ENCODE measurements around the gene RGS6. TPM values are rescaled to one million over a fixed set of nuclear protein-coding genes. Genes with fewer than 3 reads are reported as not detected.

The RGS6 gene
- total RNA-seq, 1 experiment from 2014 or later = not detected

GRCh38 chr14:72243309-72244293, 311.4 kb downstream of the RGS6 start:
- no peak for DNase-seq (ENCODE audit: low read depth)

- no peak for DNase-seq (ENCODE audit: low read depth)
Observed at GRCh38 chr14:72247896-72248465, 315.8 kb downstream of the RGS6 start.

DNA sequence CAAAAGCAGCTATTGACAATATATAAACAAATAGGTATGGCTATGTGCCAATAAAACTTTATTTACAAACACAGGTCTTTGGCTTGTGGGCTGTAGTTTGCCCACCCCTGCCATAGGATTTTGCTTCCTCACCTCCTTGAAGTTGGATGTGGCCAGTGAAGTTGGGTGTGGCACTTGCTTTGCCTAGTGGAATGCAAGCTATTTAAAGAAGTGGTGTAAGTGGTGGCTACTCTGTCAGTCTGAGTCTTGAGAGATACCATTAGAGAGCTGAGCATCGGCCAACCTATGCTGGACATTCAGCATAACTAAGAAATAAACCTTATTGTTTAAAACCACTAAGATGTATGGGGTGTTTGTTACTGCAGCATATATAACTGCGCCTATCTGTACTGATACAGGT, 321.3 kb downstream of the RGS6 start:
- DNase-seq (ENCODE audit: low read depth) = no peak

- no peak for DNase-seq (ENCODE audit: low read depth)
Observed at GRCh38 chr14:72254202-72254936, 322.1 kb downstream of the RGS6 start.

DNA sequence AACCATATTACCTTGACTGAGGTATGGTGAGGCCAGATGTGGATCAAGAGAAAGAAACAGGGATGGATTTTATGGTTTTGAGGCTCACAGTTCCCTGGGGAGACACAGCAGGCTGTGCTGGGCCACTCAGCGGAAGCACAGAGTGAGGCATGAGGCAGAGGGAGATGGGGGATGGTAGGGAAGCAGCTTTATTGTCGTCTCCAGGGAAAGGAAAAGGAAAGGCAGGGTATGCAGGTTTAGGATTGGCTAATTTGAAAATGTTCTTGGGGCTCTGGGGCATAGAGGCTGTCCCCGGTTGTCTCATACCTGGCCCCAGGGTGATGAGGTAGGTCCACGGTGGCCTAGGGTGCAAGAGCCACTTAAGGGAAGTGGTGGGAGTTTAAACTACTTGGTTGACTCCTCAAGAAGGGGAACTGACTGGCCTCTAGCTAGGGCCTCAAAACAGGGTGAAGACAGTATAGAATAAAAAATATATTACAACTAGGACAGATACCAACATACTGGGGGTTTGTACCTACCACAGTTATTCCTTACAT, 322.8 kb downstream of the RGS6 start:
- DNase-seq (ENCODE audit: low read depth) = no peak

DNA sequence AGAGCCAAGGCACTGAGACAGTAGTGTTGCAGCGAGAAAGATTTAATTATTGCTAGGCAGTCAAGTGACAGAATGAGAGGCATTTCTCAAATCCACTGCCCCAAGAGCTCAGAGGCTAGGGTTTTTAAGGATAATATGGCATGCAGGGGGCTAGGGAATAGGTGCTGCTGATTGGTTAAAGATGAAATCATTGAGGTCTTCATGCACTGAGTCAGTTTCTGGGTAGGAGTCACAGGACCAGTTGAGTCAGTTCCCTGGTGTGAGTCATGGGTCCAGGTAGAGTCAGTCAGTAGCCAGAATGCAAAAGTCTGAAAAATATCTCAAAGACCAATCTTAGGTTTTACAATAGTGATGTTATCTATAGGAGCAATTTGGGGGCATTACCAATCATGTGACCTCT, 323.8 kb downstream of the RGS6 start:
- DNase-seq (ENCODE audit: low read depth) = peak; percentile 67

DNA sequence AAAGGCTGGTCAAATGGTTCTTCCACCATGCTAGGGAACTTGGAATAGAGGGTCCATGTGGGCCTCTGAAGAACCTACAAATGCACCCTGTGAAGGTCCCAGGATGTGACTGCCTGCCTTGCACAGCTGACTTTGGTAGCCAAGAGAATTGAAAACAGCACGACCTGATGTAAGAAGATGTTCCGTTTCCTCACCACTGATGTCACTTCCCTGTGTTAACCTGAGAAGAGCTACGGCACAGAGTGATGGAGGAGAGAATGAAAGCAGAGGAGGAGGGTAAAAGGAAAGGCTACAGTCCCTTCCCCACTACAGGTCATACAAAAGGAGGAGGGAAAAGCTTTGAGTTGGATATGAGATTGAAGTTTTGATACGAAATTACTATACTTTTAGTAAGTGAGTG, 328.8 kb downstream of the RGS6 start:
- DNase-seq (ENCODE audit: low read depth) = no peak

- no peak for DNase-seq (ENCODE audit: low read depth)
Observed at GRCh38 chr14:72262771-72263170, 330.5 kb downstream of the RGS6 start.

GRCh38 chr14:72264716-72265115, 332.5 kb downstream of the RGS6 start:
- DNase-seq (ENCODE audit: low read depth) = no peak

- no peak for DNase-seq (ENCODE audit: low read depth)
Observed at GRCh38 chr14:72270147-72270727, 338.0 kb downstream of the RGS6 start.

- no peak for DNase-seq (ENCODE audit: low read depth)
Observed at GRCh38 chr14:72270749-72271148, 338.5 kb downstream of the RGS6 start.

GRCh38 chr14:72275242-72275641, 343.0 kb downstream of the RGS6 start:
- no peak for DNase-seq (ENCODE audit: low read depth)

DNA sequence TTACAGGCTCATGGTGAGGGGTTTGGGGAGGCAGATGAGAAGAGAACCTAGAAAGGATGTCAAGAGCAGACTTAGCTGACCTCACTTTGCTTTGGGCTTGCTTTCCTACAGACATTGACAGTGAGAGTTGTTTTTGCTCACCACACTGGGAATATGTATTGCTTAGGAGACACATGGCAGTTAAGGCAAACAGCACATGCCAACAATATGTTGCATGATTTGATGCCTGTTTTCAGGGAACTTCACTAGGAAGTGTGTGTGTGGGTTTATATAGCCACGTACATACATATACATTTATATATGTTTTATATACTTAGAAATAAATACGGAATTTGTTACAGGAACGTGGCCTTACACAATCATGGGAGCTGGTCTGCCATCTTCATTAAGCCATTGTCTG, 346.1 kb downstream of the RGS6 start:
- no peak for DNase-seq (ENCODE audit: low read depth)

GRCh38 chr14:72284176-72284575, 351.9 kb downstream of the RGS6 start:
- DNase-seq (ENCODE audit: low read depth) = no peak

DNA sequence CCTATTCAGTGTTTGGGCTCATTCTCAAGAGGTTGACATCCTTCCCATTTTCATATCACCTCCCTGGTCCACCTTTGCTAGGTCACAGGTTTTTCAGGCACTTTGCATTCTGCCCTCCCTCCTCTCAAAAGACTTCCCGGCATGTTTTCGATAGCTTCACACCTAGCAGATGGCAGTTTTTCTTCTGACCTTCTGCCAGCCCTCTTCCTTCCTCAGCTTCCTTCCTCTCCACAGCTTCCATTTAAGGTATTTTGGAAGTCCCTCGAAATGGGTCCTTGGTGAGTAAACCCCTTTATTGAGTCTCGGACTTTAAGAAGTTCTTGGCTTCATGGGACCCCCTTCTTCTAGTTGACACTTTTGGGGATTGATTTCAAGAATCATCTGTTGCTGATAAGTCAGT, 358.0 kb downstream of the RGS6 start:
- DNase-seq (ENCODE audit: low read depth) = no peak

- peak; percentile 73 for DNase-seq (ENCODE audit: low read depth)
Observed at GRCh38 chr14:72291908-72292688, 359.9 kb downstream of the RGS6 start.

DNA sequence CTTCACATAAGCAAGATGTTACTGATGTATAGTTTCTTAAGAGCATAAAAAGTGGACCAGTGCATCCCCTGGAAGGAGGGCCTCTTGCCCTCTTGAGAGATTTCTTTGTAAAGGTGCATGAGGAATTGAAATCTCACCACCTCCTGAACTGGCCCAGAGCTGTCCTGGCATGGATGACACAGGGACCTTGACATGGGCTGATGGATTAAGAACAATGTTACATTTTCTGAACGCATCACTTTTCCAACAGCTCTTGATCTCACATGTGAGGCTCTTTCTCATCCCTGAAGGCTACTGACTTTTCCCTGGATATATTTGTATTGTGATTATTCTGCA, 360.4 kb downstream of the RGS6 start:
- no peak for DNase-seq (ENCODE audit: low read depth)

DNA sequence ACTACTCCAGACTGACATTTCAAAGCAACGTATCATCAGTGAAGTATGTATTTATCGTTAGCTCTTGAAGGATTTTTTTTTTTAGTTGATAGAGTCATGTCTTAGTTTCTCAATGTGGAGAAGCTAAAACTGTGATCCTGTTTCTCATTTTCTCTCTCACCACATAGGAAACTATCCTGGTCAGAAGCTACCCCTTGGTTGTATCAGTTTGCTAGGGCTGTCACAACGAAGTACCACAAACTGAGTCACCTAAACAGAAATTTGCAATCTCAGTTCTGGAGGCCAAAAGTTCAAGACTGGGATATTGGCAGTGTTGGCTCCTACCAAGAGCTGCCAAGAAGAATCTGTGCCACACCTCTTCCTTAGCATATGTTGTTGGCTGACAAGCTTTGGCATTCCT, 369.1 kb downstream of the RGS6 start:
- no peak for DNase-seq (ENCODE audit: low read depth)

- DNase-seq (ENCODE audit: low read depth) = peak; percentile 3
Observed at GRCh38 chr14:72303930-72304329, 371.7 kb downstream of the RGS6 start.

GRCh38 chr14:72305561-72305960, 373.3 kb downstream of the RGS6 start:
- no peak for DNase-seq (ENCODE audit: low read depth)

DNA sequence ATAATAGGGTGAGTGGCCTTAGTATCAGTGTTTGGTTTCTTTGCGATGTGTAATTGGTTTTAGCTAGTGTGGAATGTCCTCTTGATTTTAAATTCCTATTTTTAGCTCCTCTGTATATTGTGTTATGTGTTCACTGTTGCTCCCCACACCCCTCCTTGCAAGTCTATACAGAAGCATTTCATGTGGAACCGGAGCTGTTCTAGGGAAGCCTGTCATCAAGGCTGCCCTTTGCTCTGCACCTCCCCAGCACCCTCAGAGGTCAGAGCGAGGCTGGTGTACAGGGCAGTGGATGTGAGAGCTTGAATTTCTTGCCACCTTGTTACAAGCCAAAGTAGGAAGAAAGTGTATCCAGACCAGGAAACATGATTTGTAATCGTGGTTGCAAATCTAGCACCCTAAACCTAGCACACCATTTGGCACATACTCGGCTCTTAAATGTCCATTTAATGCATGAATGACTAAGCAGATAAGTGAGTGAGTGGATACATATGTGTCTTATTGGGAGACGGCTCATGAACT, 376.8 kb downstream of the RGS6 start:
- no peak for DNase-seq (ENCODE audit: low read depth)

Measured in HT1080 (cell line).